IPS DF 4.7 (cell line): Measurements from ENCODE around the gene KHDRBS2.

Experiments
- DNase-seq: peaks from one replicate; pipeline ENCODE4 v3.0.0-alpha.2; 2013; ENCODE audit warnings: low spot score; ENCODE audit errors: extremely low read depth

KHDRBS2 gene

GRCh38 chr6:62175195-62175594 lies 110.8 kb downstream of the KHDRBS2 start:
- no peak for DNase-seq

- DNase-seq, result no peak
These were observed 111.5 kb downstream of the KHDRBS2 start for GRCh38 chr6:62174548-62174947.

GRCh38 chr6:62167736-62168135 lies 118.3 kb downstream of the KHDRBS2 start:
- DNase-seq, result no peak

GRCh38 chr6:62162858-62163257 lies 123.2 kb downstream of the KHDRBS2 start:
- DNase-seq, result no peak

GRCh38 chr6:62152796-62153195 lies 133.2 kb downstream of the KHDRBS2 start:
- no peak for DNase-seq

GRCh38 chr6:62150048-62150663 lies 135.9 kb downstream of the KHDRBS2 start:
- peak; percentile 5 for DNase-seq

GRCh38 chr6:62146954-62147853 lies 138.8 kb downstream of the KHDRBS2 start:
- DNase-seq, result no peak

GRCh38 chr6:62129127-62129526 lies 156.9 kb downstream of the KHDRBS2 start:
- DNase-seq, result no peak

- DNase-seq, result no peak
These were observed 166.6 kb downstream of the KHDRBS2 start for GRCh38 chr6:62119401-62119800.

GRCh38 chr6:62103186-62103859 lies 182.7 kb downstream of the KHDRBS2 start:
- DNase-seq, result no peak

GRCh38 chr6:62102387-62102786 lies 183.6 kb downstream of the KHDRBS2 start:
- DNase-seq, result no peak

GRCh38 chr6:62090442-62091229 lies 195.4 kb downstream of the KHDRBS2 start:
- DNase-seq, result no peak

GRCh38 chr6:62089781-62090180 lies 196.2 kb downstream of the KHDRBS2 start:
- no peak for DNase-seq

GRCh38 chr6:62086047-62086446 lies 200.0 kb downstream of the KHDRBS2 start:
- DNase-seq, result no peak

GRCh38 chr6:62075869-62076268 lies 210.2 kb downstream of the KHDRBS2 start:
- DNase-seq, result no peak

GRCh38 chr6:62059901-62060300 lies 226.1 kb downstream of the KHDRBS2 start:
- DNase-seq, result no peak

- no peak for DNase-seq
These were observed 228.7 kb downstream of the KHDRBS2 start for GRCh38 chr6:62057300-62057699.

- DNase-seq, result no peak
These were observed 240.5 kb downstream of the KHDRBS2 start for GRCh38 chr6:62045502-62045901.

- no peak for DNase-seq
These were observed 242.9 kb downstream of the KHDRBS2 start for GRCh38 chr6:62043084-62043483.

- no peak for DNase-seq
These were observed 243.6 kb downstream of the KHDRBS2 start for GRCh38 chr6:62042429-62042828.

GRCh38 chr6:62039605-62040004 lies 246.4 kb downstream of the KHDRBS2 start:
- DNase-seq, result no peak
